IPS-11a (cell line): ENCODE results near the gene GOLGA6L7.
"Not testable (repeated sequence)": the region's sequence is repeated elsewhere in the genome, so short reads cannot be mapped to it uniquely, and the experiment has no call there.

Experiments
- H3K4me3 ChIP-seq: one replicate; pipeline ENCODE4 v1.5.1; 2013; ENCODE audit warnings: low read depth, low read length, control low read depth

GOLGA6L7 gene

GRCh38 chr15:28847959-28848358, 485 bp downstream of the GOLGA6L7 start:
- not testable (repeated sequence) for H3K4me3 ChIP-seq

- not testable (repeated sequence) for H3K4me3 ChIP-seq
These were observed 1.2 kb downstream of the GOLGA6L7 start for GRCh38 chr15:28847247-28847646.

- not testable (repeated sequence) for H3K4me3 ChIP-seq
These were observed 4.3 kb downstream of the GOLGA6L7 start for GRCh38 chr15:28844147-28844546.

GRCh38 chr15:28843520-28843919, 4.9 kb downstream of the GOLGA6L7 start:
- not testable (repeated sequence) for H3K4me3 ChIP-seq

GRCh38 chr15:28842210-28842609, 6.2 kb downstream of the GOLGA6L7 start:
- not testable (repeated sequence) for H3K4me3 ChIP-seq

- not testable (repeated sequence) for H3K4me3 ChIP-seq
These were observed 8.2 kb downstream of the GOLGA6L7 start for GRCh38 chr15:28840285-28840684.

GRCh38 chr15:28834957-28835585, 13.4 kb downstream of the GOLGA6L7 start:
- not testable (repeated sequence) for H3K4me3 ChIP-seq

GRCh38 chr15:28831897-28832587, 16.4 kb downstream of the GOLGA6L7 start:
- not testable (repeated sequence) for H3K4me3 ChIP-seq

GRCh38 chr15:28821420-28821819, 27.0 kb downstream of the GOLGA6L7 start:
- not testable (repeated sequence) for H3K4me3 ChIP-seq

- not testable (repeated sequence) for H3K4me3 ChIP-seq
These were observed 28.5 kb downstream of the GOLGA6L7 start for GRCh38 chr15:28819930-28820295.

GRCh38 chr15:28819019-28819929, 29.2 kb downstream of the GOLGA6L7 start:
- not testable (repeated sequence) for H3K4me3 ChIP-seq

GRCh38 chr15:28818168-28818567, 30.3 kb downstream of the GOLGA6L7 start:
- H3K4me3 ChIP-seq: not testable (repeated sequence)

- not testable (repeated sequence) for H3K4me3 ChIP-seq
These were observed 34.4 kb downstream of the GOLGA6L7 start for GRCh38 chr15:28814059-28814458.

GRCh38 chr15:28813392-28813791, 35.1 kb downstream of the GOLGA6L7 start:
- not testable (repeated sequence) for H3K4me3 ChIP-seq

GRCh38 chr15:28811852-28812550, 36.4 kb downstream of the GOLGA6L7 start:
- not testable (repeated sequence) for H3K4me3 ChIP-seq

GRCh38 chr15:28810444-28810843, 38.0 kb downstream of the GOLGA6L7 start:
- not testable (repeated sequence) for H3K4me3 ChIP-seq

GRCh38 chr15:28808136-28808535, 40.3 kb downstream of the GOLGA6L7 start:
- not testable (repeated sequence) for H3K4me3 ChIP-seq

- not testable (repeated sequence) for H3K4me3 ChIP-seq
These were observed 48.1 kb downstream of the GOLGA6L7 start for GRCh38 chr15:28800366-28800765.

- H3K4me3 ChIP-seq: not testable (repeated sequence)
These were observed 50.2 kb downstream of the GOLGA6L7 start for GRCh38 chr15:28798234-28798633.

- not testable (repeated sequence) for H3K4me3 ChIP-seq
These were observed 54.2 kb downstream of the GOLGA6L7 start for GRCh38 chr15:28794231-28794630.
